Measurements from ENCODE around the gene TOM1.

DNA sequence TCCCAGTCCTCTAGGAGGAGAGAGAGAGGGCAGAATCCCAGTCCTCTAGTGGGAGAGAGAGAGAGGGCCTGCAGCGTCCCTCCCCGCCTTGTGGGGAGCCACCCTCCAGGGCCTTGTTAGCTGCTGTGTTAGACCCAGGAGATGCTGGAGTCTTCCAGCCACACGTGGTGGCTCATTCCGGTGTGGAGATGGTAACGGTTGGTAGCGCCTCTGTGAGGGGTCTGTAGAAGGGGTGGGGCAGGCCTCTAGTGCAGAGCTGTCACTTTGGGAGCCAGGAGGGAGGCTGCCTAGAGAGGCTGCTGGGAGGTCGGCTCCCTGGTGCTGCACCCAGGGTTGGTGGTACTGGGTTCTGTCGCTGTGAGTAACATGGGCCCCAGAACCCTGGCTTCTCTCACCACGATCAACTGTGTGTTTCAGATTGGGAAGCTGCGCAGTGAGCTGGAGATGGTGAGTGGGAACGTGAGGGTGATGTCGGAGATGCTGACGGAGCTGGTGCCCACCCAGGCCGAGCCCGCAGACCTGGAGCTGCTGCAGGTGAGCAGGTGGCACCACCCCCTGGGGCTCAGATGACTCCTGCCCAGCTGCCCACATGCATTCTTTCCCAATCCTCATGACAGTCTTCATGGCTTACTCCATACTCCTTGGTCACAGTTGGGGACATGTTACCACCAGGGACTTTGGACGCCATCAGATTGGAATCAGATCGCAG is 27.3 kb downstream of the TOM1 start:
- no peak for TF ChIP-seq CTCF (IDR thresholded peaks at IDR 0.05 in 2 of 3, conservative IDR thresholded peaks at IDR 0.05 in 1 of 3; ENCODE audit: control insufficient read depth in 2 of 3, extremely low read depth in 1 of 3, insufficient read depth in 1 of 3, low read depth in 3 of 3, low read length in 3 of 3)
- no peak for TF ChIP-seq STAT1 (conservative IDR thresholded peaks at IDR 0.05)
- no peak for TF ChIP-seq ESRRA (IDR thresholded peaks at IDR 0.05; ENCODE audit: low read length)

Measured in GM12878 (cell line).